Fibroblast of lung (primary cell): Measurements from ENCODE around the gene CCDC71.

Experiments
- EZH2 ChIP-seq: IDR thresholded peaks from 2 replicates; pipeline ENCODE4 v1.5.1; 2012; ENCODE audit warnings: low read length, control low read depth, mild to moderate bottlenecking; ENCODE audit errors: missing control alignments
- TF ChIP-seq, protein P1 (sequence below), 2 donors: IDR thresholded peaks in 1 of 2; conservative IDR thresholded peaks in 1 of 2; 1 replicate in 1 of 2; 2 replicates in 1 of 2; pipeline ENCODE4 v1.5.1; 2011 to 2012; ENCODE audit warnings: low read length in 2 of 2, control low read depth in 1 of 2, inconsistent platforms in 1 of 2, low read depth in 1 of 2, mild to moderate bottlenecking in 1 of 2

DNA sequence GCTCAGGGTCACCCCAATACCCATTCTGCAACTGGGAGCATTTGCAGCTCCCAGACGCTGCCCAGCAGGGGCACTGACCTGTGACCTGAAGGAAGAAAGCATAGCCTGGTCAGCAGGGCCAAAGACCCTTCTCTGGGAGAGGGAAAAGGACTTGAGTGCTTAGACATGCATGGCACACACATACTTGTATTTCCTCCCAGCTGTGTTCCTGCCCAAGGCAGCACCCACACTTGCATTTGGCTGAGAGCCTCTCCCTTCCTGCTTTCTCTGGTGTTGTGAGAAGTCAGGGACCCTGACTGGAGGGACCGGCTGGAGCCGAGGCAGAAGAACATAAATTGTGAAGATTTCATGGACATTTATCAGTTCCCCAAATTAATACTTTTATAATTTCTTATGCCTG, 26.1 kb downstream of the CCDC71 start:
- TF ChIP-seq, protein P1, sequence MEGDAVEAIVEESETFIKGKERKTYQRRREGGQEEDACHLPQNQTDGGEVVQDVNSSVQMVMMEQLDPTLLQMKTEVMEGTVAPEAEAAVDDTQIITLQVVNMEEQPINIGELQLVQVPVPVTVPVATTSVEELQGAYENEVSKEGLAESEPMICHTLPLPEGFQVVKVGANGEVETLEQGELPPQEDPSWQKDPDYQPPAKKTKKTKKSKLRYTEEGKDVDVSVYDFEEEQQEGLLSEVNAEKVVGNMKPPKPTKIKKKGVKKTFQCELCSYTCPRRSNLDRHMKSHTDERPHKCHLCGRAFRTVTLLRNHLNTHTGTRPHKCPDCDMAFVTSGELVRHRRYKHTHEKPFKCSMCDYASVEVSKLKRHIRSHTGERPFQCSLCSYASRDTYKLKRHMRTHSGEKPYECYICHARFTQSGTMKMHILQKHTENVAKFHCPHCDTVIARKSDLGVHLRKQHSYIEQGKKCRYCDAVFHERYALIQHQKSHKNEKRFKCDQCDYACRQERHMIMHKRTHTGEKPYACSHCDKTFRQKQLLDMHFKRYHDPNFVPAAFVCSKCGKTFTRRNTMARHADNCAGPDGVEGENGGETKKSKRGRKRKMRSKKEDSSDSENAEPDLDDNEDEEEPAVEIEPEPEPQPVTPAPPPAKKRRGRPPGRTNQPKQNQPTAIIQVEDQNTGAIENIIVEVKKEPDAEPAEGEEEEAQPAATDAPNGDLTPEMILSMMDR (conservative IDR thresholded peaks at IDR 0.05 in 1 of 2, IDR thresholded peaks at IDR 0.05 in 1 of 2; ENCODE audit: low read depth in 1 of 2, low read length in 2 of 2): no peak
- TF ChIP-seq EZH2: no peak
